ENCODE measurements around the gene CCBE1. TPM values are rescaled to one million over a fixed set of nuclear protein-coding genes. Genes with fewer than 3 reads are reported as not detected.
A peak's percentile ranks its signal among the peaks of the same experiment; 100 is the strongest.

CCBE1 gene
- polyA plus RNA-seq, 1 of the 3 experiments (the other 2 are of a cell fraction): 5.0 TPM

DNA sequence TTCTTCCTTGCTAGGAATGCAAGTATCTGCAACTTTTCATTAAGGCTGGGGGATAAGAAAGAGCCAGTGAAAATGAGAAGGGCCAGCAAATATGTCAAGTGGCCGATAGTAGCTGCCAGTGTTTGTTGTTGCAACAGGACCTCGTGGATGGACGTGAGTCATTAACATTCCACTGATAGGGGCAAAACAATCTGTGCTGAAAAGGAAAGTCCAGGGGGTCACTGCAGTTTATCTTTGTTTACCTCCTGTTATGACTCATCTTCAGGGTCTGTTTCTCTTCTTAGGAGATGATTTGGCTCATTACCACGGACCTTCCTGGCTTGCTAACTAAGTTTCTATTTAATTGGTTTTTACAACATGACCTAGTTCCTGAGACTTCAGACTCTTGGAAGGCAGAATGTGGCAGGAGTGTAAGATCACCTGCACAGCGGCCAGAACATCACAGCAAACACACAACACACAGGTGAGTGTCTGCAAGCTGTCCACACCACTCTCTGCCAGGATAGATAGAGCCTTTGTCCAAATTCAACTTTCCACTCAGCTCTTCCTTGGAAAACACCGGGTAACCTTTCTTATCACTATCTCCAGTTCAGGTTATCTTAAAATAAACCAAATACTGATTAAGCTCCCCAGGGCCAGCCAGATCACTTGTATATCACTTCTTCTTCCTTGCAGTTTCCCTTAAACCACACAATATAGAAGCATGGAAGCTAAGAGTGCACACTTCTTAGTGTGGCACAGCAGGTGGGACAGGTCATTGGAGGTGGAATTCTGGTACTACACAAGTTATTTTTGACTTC lies 180.7 kb downstream of the CCBE1 start:
- no peaks in the 10 kb centered on the region for H3K27me3 ChIP-seq (ENCODE audit: insufficient read depth)
- no peak overlapping the region for H3K9ac ChIP-seq
- H3K4me3 ChIP-seq (ENCODE audit: low read depth in 2 of 2, low read length in 1 of 2): no peak overlapping the region
- no peaks in the 10 kb centered on the region for H3K36me3 ChIP-seq (replicated peaks in 1 of 2; ENCODE audit: control insufficient read depth in 1 of 2, insufficient read depth in 2 of 2, low read length in 1 of 2)
- H3K79me2 ChIP-seq (ENCODE audit: insufficient read depth): no peaks in the 10 kb centered on the region; the same call in 1 of the 2 replicates
- peak; percentile 45 for DNase-seq
- H3K4me1 ChIP-seq (ENCODE audit: control insufficient read depth in 1 of 2, insufficient read depth in 2 of 2, low read depth in 1 of 2, low read length in 1 of 2): peaks cover 5 to 32% of the 10 kb centered on the region in 2 experiments; a peak in 3 of 4 replicates
- no peaks in the 10 kb centered on the region for H3F3A ChIP-seq (replicated peaks; ENCODE audit: insufficient read depth)
- POLR2A ChIA-PET: interaction anchor here (1.4 kb wide), 1 partner anchor 38 kb away, joined by 5 read pairs; no protein-coding TSS in a partner anchor
- WGBS (ENCODE audit: low lambda C conversion rate): 1% methylated on average over 6 of the region's 6 CpGs
- peak overlapping the region in 1 of 2 experiments; percentile 89; a peak in 3 of 4 replicates for H3K27ac ChIP-seq (ENCODE audit: low read depth in 2 of 2, low read length in 1 of 2)
- no peaks in the 10 kb centered on the region for H3K9me3 ChIP-seq
- H3K4me2 ChIP-seq: peak overlapping the region; percentile 3; the same call in 1 of the 2 replicates
- no peaks in the 10 kb centered on the region for H3K9me2 ChIP-seq
- CTCF ChIA-PET: interaction anchor here (0.6 to 2.3 kb wide), 8 partner anchors 10 to 307 kb away, joined by 3 to 13 read pairs (median 3); no protein-coding TSS in a partner anchor
- H4K20me1 ChIP-seq (ENCODE audit: insufficient read depth): no peaks in the 10 kb centered on the region
- H2AFZ ChIP-seq (ENCODE audit: low read depth): no peak overlapping the region
- TF ChIP-seq MEF2A (IDR thresholded peaks at IDR 0.05; ENCODE audit: borderline replicate concordance, low read depth) (no peak), CHD2 (IDR thresholded peaks at IDR 0.05; ENCODE audit: low read length, partially characterized antibody) (peak; percentile 40), RAD21 (IDR thresholded peaks at IDR 0.05; ENCODE audit: low read length) (0 out of 2 replicates have a peak, but pooled peaks have one; percentile 10), EZH2phosphoT487 (IDR thresholded peaks at IDR 0.05; ENCODE audit: borderline replicate concordance, low read depth) (no peak), YY1 (IDR thresholded peaks at IDR 0.05; ENCODE audit: low read depth) (no peak), FOXM1 (IDR thresholded peaks at IDR 0.05; ENCODE audit: low read depth) (no peak), GATA2 (CRISPR knock-in tag; IDR thresholded peaks at IDR 0.05) (0 out of 2 replicates have a peak, but pooled peaks have one; percentile 51), GABPA (IDR thresholded peaks at IDR 0.05; ENCODE audit: low read depth) (no peak), EP300 (IDR thresholded peaks at IDR 0.05; ENCODE audit: borderline replicate concordance in 1 of 2, low read depth in 1 of 2, low read length in 1 of 2) (peak; percentile 49 to 90; a peak in 3 of 4 replicates), ELF1 (IDR thresholded peaks at IDR 0.05) (no peak), SMC3 (IDR thresholded peaks at IDR 0.05; ENCODE audit: low read depth, low read length) (no peak), RFX5 (IDR thresholded peaks at IDR 0.05; ENCODE audit: low read length) (no peak), FOSL2 (IDR thresholded peaks at IDR 0.05; ENCODE audit: borderline replicate concordance, low read depth) (peak; percentile 47; the same call in 1 of the 2 replicates), CTCF (IDR thresholded peaks at IDR 0.05) (no peak), MAX (IDR thresholded peaks at IDR 0.05; ENCODE audit: low read depth) (peak; percentile 45; the same call in 1 of the 2 replicates), USF1 (IDR thresholded peaks at IDR 0.05; ENCODE audit: borderline replicate concordance, low read depth) (no peak), FOXJ3 (CRISPR knock-in tag; IDR thresholded peaks at IDR 0.05) (peak; percentile 88), NRF1 (IDR thresholded peaks at IDR 0.05; ENCODE audit: low read depth, low read length) (no peak)
- TF ChIP-seq, protein P1, sequence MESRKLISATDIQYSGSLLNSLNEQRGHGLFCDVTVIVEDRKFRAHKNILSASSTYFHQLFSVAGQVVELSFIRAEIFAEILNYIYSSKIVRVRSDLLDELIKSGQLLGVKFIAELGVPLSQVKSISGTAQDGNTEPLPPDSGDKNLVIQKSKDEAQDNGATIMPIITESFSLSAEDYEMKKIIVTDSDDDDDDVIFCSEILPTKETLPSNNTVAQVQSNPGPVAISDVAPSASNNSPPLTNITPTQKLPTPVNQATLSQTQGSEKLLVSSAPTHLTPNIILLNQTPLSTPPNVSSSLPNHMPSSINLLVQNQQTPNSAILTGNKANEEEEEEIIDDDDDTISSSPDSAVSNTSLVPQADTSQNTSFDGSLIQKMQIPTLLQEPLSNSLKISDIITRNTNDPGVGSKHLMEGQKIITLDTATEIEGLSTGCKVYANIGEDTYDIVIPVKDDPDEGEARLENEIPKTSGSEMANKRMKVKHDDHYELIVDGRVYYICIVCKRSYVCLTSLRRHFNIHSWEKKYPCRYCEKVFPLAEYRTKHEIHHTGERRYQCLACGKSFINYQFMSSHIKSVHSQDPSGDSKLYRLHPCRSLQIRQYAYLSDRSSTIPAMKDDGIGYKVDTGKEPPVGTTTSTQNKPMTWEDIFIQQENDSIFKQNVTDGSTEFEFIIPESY (IDR thresholded peaks at IDR 0.05; ENCODE audit: borderline replicate concordance, low read depth): no peak
- TF ChIP-seq, protein P2, sequence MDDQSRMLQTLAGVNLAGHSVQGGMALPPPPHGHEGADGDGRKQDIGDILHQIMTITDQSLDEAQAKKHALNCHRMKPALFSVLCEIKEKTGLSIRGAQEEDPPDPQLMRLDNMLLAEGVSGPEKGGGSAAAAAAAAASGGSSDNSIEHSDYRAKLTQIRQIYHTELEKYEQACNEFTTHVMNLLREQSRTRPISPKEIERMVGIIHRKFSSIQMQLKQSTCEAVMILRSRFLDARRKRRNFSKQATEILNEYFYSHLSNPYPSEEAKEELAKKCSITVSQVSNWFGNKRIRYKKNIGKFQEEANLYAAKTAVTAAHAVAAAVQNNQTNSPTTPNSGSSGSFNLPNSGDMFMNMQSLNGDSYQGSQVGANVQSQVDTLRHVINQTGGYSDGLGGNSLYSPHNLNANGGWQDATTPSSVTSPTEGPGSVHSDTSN (IDR thresholded peaks at IDR 0.05): peak; percentile 54
- TF ChIP-seq, protein P3, sequence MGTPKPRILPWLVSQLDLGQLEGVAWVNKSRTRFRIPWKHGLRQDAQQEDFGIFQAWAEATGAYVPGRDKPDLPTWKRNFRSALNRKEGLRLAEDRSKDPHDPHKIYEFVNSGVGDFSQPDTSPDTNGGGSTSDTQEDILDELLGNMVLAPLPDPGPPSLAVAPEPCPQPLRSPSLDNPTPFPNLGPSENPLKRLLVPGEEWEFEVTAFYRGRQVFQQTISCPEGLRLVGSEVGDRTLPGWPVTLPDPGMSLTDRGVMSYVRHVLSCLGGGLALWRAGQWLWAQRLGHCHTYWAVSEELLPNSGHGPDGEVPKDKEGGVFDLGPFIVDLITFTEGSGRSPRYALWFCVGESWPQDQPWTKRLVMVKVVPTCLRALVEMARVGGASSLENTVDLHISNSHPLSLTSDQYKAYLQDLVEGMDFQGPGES (IDR thresholded peaks at IDR 0.05; ENCODE audit: low read depth, low read length): no peak
